H7 (cell line): Measurements from ENCODE around the gene SPARCL1. TPM values are rescaled to one million over a fixed set of nuclear protein-coding genes. Genes with fewer than 3 reads are reported as not detected.
A peak's percentile ranks its signal among the peaks of the same experiment; 100 is the strongest.
"Not testable (repeated sequence)": the region's sequence is repeated elsewhere in the genome, so short reads cannot be mapped to it uniquely, and the experiment has no call there.

ENCODE experiments used
- DNase-seq: peaks from one replicate; pipeline ENCODE4 v3.0.0; 2012
- H3K27me3 ChIP-seq: 2 replicates; pipeline ENCODE4 v1.6.0; 2011; ENCODE audit warnings: mild to moderate bottlenecking, low read length; ENCODE audit not compliant: control insufficient read depth, insufficient read depth
- H3K36me3 ChIP-seq: replicated peaks from 2 replicates; pipeline ENCODE4 v1.5.1; 2011; ENCODE audit warnings: low read length; ENCODE audit not compliant: control insufficient read depth, insufficient read depth
- H3K4me3 ChIP-seq: 2 replicates; pipeline ENCODE4 v1.5.1; 2011; ENCODE audit warnings: low read depth, mild to moderate bottlenecking, control low read depth, low read length, moderate library complexity; ENCODE audit not compliant: insufficient read depth
- total RNA-seq: library from RNA; depleted of rRNA; stranded (reverse); fragments of >200 nt; shearing (Covaris generic); gene quantifications from 2 replicates; pipeline ENCODE4 v1.2.3, GENCODE V29; 2014

The SPARCL1 gene
- total RNA-seq, 1 experiment from 2014 or later, result 0.48 TPM

DNA sequence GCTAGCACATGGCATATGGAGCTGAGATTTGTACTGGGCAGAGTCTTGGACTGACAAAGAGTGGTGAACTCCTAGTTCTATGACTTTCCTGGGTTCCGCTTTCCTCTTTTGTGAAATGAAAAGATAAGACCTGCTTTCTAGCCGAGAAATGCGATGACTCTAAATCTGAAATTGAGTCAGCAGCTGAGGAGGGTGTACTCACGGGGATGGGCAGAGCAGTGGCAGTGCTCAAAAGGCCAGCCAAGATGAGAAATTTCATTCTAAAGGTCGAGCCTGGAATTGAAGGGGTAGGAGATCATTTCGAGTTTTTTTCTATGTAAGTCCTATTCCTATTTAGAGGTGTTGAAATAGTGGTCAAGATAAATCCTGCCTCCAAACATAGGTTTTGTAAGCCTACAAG lies 59.8 kb downstream of the SPARCL1 start:
- H3K27me3 ChIP-seq, result no peaks in the 10 kb centered on the region
- no peaks in the 10 kb centered on the region for H3K36me3 ChIP-seq
- H3K4me3 ChIP-seq, result no peak overlapping the region
- DNase-seq, result no peak

DNA sequence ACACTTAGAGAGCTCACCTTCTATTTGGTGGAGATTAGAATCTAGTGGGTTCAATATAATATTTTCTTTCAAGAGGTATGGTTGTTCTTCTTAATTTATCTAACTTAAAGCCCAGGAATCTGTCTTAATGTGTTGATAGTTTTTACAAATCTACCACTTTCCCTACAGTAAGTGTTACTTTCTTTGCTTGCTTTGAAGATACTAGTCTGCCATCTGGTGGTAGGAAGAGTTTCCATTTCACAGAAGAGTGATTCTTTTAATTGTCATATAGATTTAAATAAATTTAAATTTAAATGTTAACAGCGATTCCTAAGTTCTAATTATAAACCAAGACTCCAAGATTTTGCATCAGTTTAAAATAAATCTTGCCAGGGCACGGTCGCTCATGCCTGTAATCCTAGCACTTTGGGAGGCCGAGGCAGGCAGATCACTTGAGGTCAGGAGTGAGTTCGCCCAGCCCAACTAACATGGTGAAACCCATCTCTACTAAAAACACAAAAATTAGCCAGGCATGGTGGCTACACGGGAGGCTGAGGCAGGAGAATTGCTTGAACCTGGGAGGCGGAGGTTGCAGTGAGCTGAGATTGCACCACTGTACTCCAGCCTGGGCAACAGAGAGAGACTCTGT lies 63.3 kb downstream of the SPARCL1 start:
- DNase-seq, result peak; percentile 16

DNA sequence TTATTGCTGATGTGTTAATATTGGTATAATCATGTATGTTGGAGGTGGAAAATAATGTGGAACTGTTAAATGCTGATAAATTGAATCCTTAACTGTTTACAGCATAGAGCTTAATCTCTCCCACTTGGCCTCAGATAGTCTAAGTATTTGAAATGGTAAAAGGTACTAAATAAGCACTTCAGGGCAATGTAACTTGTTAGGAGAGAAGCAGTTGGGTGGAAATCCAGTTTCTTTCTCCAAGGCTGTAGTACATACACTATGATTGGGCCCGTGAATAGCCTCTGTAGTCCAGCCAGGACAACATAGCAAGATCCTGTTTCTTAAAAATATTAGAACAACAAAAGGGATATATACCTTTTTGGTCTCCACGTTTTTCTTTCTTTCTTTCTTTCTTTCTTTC lies 67.1 kb downstream of the SPARCL1 start:
- Histone ChIP-seq H3K36me3 (no peaks in the 10 kb centered on the region; the same call in 1 of the 2 replicates), H3K27me3 (no peaks in the 10 kb centered on the region), H3K4me3 (no peak overlapping the region)
- DNase-seq, result no peak

More for the DNA sequence above, 63.3 kb downstream of the SPARCL1 start:
- no peaks in the 10 kb centered on the region for H3K27me3 ChIP-seq
- H3K36me3 ChIP-seq, result no peaks in the 10 kb centered on the region
- no peak overlapping the region for H3K4me3 ChIP-seq

- DNase-seq, result no peak
- no peak overlapping the region for H3K4me3 ChIP-seq
- no peaks in the 10 kb centered on the region; the same call in 1 of the 2 replicates for H3K36me3 ChIP-seq
- no peaks in the 10 kb centered on the region for H3K27me3 ChIP-seq
These were observed 67.9 kb downstream of the SPARCL1 start for GRCh38 chr4:87461281-87461700.

- H3K36me3 ChIP-seq, result no peaks in the 10 kb centered on the region; the same call in 1 of the 2 replicates
- no peak overlapping the region for H3K4me3 ChIP-seq
- DNase-seq, result no peak
- H3K27me3 ChIP-seq, result no peaks in the 10 kb centered on the region
These were observed 70.3 kb downstream of the SPARCL1 start for GRCh38 chr4:87458913-87459312.

DNA sequence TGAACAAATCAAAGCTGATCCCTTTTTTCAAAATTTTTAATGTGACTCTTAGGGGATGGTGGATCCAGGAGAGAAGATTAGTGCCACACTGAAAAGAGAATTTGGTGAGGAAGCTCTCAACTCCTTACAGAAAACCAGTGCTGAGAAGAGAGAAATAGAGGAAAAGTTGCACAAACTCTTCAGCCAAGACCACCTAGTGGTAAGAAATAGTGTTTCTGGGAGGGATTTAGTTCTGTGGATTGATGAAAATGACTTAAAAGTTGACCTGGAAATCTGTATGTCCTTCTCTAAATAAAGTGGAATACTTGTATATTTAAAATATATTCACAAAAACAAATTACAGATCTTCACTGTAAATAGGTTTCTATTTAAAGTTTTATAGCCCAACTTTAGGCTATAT lies 77.6 kb downstream of the SPARCL1 start:
- Histone ChIP-seq H3K27me3 (no peaks in the 10 kb centered on the region), H3K4me3 (no peak overlapping the region), H3K36me3 (no peaks in the 10 kb centered on the region; the same call in none of the 2 replicates)
- no peak for DNase-seq

GRCh38 chr4:87446375-87446774 lies 82.8 kb downstream of the SPARCL1 start:
- H3K36me3 ChIP-seq, H3K4me3 ChIP-seq, H3K27me3 ChIP-seq, DNase-seq: not testable (repeated sequence)

- no peak overlapping the region for H3K4me3 ChIP-seq
- peaks cover 4% of the 10 kb centered on the region for H3K36me3 ChIP-seq
- H3K27me3 ChIP-seq, result no peaks in the 10 kb centered on the region
- DNase-seq, result no peak
These were observed 83.2 kb downstream of the SPARCL1 start for GRCh38 chr4:87445964-87446363.

DNA sequence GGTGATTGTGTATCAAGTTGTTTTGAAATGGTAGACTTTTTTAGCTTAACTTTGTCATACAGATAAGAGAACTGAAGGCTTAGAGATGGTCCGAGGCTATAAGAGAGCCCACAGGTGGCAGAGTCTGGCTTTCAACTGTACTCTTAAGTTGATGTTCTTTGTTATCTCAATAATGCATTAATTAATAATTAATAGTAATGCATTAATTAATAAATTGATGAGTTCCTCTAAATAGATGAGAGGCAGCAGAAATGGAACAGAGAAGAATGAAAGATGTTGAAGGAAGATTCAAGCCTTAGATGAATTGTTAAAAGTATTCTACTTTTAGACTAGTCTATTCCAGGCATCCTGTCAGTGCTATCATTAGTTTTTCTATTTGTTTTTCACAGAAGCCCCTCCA lies 84.4 kb downstream of the SPARCL1 start:
- Histone ChIP-seq H3K27me3 (no peaks in the 10 kb centered on the region), H3K36me3 (peaks cover 4% of the 10 kb centered on the region), H3K4me3 (no peak overlapping the region)
- no peak for DNase-seq

DNA sequence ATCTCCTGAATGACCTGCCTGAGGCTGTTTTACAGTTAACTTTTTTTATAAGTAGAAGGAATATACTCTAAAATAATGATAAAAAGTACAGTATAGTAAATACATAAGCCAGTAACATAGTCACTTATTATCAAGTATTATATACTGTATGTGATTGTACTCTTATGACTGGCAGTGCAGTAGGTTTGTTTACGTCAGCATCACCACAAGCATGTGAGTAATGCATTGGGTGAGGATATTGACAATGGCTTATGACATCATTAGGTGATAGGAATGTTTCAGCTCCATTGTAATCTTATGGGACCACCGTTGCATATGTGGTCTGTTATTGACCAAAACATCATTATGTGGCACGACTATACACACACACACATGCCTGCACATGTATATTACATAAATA lies 86.3 kb downstream of the SPARCL1 start:
- Histone ChIP-seq H3K36me3 (peaks cover 4% of the 10 kb centered on the region), H3K4me3 (no peak overlapping the region), H3K27me3 (no peaks in the 10 kb centered on the region)
- DNase-seq, result no peak

DNA sequence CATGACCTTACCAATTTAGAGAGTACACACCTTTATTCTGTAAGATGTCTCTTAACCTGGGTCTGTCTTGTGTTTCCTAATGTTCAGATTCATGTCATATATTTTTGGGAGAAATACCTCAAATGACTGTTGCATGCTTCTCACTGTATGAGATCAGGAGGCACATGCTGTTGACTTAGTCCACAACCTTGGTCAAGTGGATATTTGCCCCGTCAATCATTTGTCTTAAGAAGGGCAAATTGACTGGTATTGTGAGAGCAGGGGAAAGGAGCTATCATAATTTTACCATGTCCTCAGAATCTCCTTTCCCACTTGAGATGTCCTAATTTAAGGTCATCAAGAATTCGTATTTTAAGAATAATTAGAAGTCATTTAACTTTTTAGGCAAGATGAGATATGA lies 95.8 kb downstream of the SPARCL1 start:
- H3K36me3 ChIP-seq, result 0 out of 2 replicates have a peak, but pooled peaks cover 1% of the 10 kb centered on the region
- no peak for DNase-seq
- no peak overlapping the region for H3K4me3 ChIP-seq
- no peaks in the 10 kb centered on the region for H3K27me3 ChIP-seq

GRCh38 chr4:87430038-87430437 lies 99.1 kb downstream of the SPARCL1 start:
- Histone ChIP-seq H3K27me3 (no peaks in the 10 kb centered on the region), H3K36me3 (no peaks in the 10 kb centered on the region), H3K4me3 (no peak overlapping the region)
- no peak for DNase-seq

- H3K27me3 ChIP-seq, result no peaks in the 10 kb centered on the region
- no peak overlapping the region for H3K4me3 ChIP-seq
- H3K36me3 ChIP-seq, result no peaks in the 10 kb centered on the region
- no peak for DNase-seq
These were observed 100.2 kb downstream of the SPARCL1 start for GRCh38 chr4:87428979-87429378.

- no peak for DNase-seq
- Histone ChIP-seq H3K36me3 (no peaks in the 10 kb centered on the region), H3K4me3 (no peak overlapping the region)
These were observed 101.7 kb downstream of the SPARCL1 start for GRCh38 chr4:87427518-87427868.

DNA sequence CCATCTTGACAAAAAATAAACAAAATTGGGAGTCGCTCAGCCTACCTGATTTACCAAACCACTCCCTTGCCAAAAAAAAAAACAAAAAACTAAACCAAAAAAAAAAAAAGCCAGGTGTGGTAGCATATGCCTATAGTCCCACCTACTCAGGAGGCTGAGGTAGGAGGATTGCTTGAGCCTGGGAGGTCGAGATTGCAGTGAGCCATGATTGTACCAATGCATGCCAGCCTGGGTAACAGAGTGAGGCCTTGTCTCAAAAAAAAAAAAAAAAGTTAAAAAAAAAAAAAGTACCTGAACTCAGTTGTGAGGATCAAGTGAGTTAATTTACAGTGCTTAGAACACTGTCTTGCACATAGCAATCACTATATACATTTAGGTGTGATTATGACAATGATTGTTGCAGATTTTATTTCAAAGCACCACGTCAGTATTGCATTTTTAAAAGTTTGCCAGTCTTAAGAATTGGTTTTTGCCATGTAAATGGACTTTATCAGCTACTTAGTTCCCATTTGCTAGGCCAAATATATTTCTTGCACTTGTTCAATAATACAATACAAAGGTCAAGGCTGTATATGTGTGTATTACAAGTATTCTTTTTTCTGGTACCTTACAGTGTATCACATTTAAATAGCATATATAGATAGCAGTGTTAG lies 102.2 kb downstream of the SPARCL1 start:
- Histone ChIP-seq H3K27me3 (no peaks in the 10 kb centered on the region), H3K4me3 (no peak overlapping the region), H3K36me3 (no peaks in the 10 kb centered on the region)
- DNase-seq, result no peak

More at GRCh38 chr4:87427518-87427868, 101.7 kb downstream of the SPARCL1 start:
- no peaks in the 10 kb centered on the region for H3K27me3 ChIP-seq
